HG03103 (cell line): ENCODE measurements around the gene CACNG7.

Source experiments
- ATAC-seq: cut with Tn5 transposase; IDR thresholded peaks from one replicate; pipeline ENCODE4 v1.9.1; 2021; ENCODE audit warnings: low read depth; ENCODE audit not compliant: unreplicated experiment

The CACNG7 gene

GRCh38 chr19:53903055-53903680 lies 5.9 kb upstream of the CACNG7 start:
- ATAC-seq, result no peak

GRCh38 chr19:53904909-53905308 lies 4.2 kb upstream of the CACNG7 start:
- ATAC-seq, result no peak

GRCh38 chr19:53905787-53906186 lies 3.3 kb upstream of the CACNG7 start:
- no peak for ATAC-seq

- ATAC-seq, result no peak
Measured at GRCh38 chr19:53906211-53907192, 2.6 kb upstream of the CACNG7 start.

DNA sequence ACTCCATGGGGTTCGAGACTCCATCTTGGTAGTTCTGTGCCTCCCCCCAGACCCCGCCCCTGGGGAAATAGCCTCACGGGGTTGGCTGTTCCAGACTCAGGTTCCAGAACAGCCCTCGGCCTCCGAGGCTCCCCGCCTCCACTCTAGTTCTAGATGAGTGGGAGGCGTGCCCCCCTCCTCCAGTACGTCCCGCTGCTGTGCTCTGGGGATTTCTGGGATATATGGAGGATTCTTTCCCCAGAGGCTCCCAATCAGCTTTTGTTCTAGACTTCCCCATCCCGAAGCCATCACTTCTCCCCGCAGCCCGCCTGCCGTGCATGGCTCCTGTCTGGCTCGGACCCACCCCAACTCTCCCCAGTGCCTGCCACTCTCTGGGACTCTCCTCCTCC lies 1.9 kb upstream of the CACNG7 start:
- ATAC-seq, result no peak

DNA sequence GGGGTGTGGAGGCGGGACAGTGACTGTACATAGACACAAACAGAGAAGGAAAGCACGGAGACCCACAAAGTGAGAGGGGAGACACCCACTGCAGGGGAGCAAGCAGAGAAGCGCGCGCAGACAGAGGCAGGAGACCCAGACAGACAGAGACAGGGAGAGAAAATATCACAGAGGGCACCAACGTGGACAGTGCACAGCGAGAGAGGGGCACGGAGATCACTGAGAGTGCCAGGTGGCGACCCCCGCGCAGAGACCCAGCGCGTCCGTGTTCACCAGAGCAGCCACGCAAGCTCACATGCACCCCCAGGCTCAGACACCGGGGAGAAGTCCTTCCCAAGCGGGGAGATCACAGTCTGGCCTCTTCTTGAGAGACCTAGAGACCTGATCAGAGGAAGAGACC lies 1.4 kb upstream of the CACNG7 start:
- no peak for ATAC-seq

- no peak for ATAC-seq
Measured at GRCh38 chr19:53908106-53908934, 758 bp upstream of the CACNG7 start.

DNA sequence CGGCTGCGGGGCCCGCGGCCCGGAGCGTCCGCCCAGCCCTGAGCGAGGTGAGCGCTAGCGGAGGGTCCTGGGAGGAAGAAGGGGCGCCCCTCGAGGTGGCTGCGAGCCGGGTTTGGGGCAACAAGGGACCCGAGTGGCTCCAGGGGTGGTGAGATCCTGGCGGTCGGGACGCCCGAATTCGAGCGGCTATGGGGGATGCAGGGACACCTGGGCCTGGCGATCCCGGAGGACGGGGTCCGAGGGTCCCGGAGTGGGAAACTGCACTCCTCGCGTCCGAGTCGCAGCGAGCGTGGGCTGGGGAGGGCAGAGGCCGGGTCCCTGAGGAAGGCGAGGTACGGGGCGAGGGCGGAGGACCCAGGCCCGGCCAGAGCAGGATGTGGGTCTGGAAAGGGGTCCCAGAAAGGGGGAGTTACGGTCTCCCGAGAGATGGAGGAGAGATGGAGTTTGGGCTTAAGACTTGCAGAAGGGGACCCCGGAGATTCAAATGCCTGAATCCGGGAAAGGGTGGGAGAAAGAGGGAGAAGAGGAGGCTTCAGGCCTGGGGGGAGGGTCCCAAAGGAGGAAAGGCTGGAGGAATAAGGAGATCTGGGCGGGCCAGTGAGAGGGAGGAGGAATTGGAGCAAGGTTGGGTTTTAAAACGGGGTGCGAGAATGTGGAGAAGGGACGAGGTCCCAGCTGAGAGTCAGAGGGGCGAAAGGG lies 542 bp downstream of the CACNG7 start:
- no peak for ATAC-seq

DNA sequence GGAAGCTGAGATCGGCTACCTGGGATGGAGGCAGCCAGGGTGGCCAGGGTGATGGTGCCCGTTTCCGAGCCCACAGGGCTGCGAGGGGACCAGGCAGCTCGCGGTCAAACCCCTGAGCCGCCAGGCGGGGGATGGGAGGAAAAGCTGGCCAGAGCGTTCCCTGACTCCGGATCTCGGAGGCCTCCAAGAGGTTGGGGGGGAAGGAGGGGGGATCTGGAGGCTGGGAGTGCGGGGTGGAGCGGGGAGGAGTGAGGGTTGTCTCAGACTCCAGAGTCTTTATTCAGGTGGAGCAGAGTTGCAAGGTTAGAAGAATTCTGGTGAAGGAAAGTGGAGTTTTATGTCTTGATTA lies 1.1 kb downstream of the CACNG7 start:
- ATAC-seq, result no peak

GRCh38 chr19:53912653-53913052 lies 3.6 kb downstream of the CACNG7 start:
- ATAC-seq, result no peak

DNA sequence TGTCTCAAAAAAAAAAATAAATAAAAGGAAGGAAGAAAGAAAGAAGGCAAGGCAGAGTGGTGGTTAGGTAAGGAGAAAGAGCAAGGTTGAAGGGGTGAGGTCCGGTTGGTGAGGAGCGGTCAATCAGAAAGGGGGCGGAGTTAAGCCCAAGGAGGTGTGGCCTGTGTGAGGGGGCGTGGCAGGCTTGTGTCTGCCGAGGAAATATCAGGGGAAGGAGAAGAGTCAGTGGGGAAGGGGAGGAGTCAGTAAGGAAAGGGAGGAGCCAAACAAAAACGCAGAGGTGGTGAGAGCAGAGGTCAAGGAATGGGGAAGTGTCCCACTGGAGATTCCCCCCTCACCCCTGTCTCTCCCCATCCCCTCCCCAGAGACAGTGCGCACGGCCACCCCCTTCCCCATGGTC lies 5.9 kb downstream of the CACNG7 start:
- ATAC-seq, result no peak

- no peak for ATAC-seq
Measured at GRCh38 chr19:53916004-53916403, 6.9 kb downstream of the CACNG7 start.

- no peak for ATAC-seq
Measured at GRCh38 chr19:53917356-53917755, 8.3 kb downstream of the CACNG7 start.

GRCh38 chr19:53927739-53928138 lies 18.7 kb downstream of the CACNG7 start:
- ATAC-seq, result no peak

- no peak for ATAC-seq
Measured at GRCh38 chr19:53936029-53936428, 27.0 kb downstream of the CACNG7 start.

DNA sequence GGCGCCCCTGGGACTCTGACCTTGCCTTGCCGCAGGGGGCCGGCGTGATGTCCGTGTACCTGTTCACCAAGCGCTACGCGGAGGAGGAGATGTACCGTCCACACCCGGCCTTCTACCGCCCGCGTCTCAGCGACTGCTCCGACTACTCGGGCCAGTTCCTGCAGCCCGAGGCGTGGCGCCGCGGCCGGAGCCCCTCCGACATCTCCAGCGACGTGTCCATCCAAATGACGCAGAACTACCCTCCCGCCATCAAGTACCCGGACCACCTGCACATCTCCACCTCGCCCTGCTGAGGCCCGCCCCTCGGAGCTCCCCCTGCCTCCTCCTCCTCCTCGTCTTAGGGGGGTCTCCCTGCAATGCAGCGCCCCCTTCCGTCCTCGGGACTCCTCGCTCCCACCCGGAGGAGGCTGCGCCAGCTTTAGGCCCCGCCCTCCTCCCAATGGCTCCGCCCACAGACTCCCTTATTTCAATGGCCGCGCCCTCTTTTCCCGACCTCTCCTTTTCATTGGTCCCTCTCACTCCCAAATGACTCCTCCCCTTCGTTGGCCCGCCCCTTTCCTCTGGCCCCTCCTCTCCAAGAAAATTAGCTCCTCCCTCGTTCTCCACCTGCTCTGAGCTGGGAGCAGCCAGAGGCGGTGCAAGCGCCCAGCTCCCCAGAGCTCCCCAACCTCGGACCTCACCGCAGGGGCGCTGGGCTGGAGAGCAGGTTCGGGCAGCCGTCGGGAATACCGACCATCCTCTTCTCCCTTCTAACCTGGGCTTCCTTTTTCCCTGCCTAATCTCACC lies 33.1 kb downstream of the CACNG7 start:
- ATAC-seq, result no peak

GRCh38 chr19:53944416-53944815 lies 35.3 kb downstream of the CACNG7 start:
- ATAC-seq, result no peak

GRCh38 chr19:53944933-53945332 lies 35.9 kb downstream of the CACNG7 start:
- ATAC-seq, result no peak

GRCh38 chr19:53945441-53945840 lies 36.4 kb downstream of the CACNG7 start:
- no peak for ATAC-seq

- no peak for ATAC-seq
Measured at GRCh38 chr19:53945998-53946397, 36.9 kb downstream of the CACNG7 start.
